Colonic mucosa (tissue), 4 donors: ENCODE data around the gene RPEL1. TPM values are rescaled to one million over a fixed set of nuclear protein-coding genes. Genes with fewer than 3 reads are reported as not detected.

Source experiments
- DNase-seq: peaks from one replicate; pipeline ENCODE4 v3.0.0-alpha.2; 2020
- H3K27ac ChIP-seq: fragments of 200-600 bp; one replicate; pipeline ENCODE4 v1.8.0; 2021
- H3K27me3 ChIP-seq: fragments of 200-600 bp; one replicate; pipeline ENCODE4 v1.8.0; 2021
- H3K36me3 ChIP-seq: fragments of 200-600 bp; one replicate; pipeline ENCODE4 v1.8.0; 2021
- H3K4me1 ChIP-seq: fragments of 200-600 bp; one replicate; pipeline ENCODE4 v1.8.0; 2021; ENCODE audit warnings: mild to moderate bottlenecking
- H3K4me3 ChIP-seq: fragments of 200-600 bp; one replicate; pipeline ENCODE4 v1.8.0; 2021
- H3K9ac ChIP-seq, 2 donors: one replicate each; pipeline ENCODE4 v1.7.0; 2013; ENCODE audit warnings: control low read depth in 2 of 2, low read depth in 2 of 2, low read length in 2 of 2
- H3K9me3 ChIP-seq: fragments of 200-600 bp; one replicate; pipeline ENCODE4 v1.8.0; 2021
- intact Hi-C: fragments of 100-400 bp; cut with DNase I; formaldehyde crosslinking; loops from one replicate; pipeline ENCODE4 v1.14.1; 2022
- total RNA-seq, 2 donors: library from RNA; stranded (reverse); fragmentation: NEBNext Ultra II Directional in 1 of 2; extraction: Animal tissue kit (Norgen Biotek cat#: 25700) in 1 of 2; gene quantifications; one replicate each; pipeline ENCODE4 v1.2.1, GENCODE V29; 2021
- TF ChIP-seq, protein P1 (sequence below): fragments of 200-600 bp; IDR thresholded peaks from one replicate; pipeline ENCODE4 v1.8.0; 2022; ENCODE audit warnings: antibody characterized with exemption, mild to moderate bottlenecking
- donor health status: healthy.
- donor health status: DM: no; HTN: no; CAD: no.
- donor health status: DM: no; HTN: no; CAD: no.

The RPEL1 gene
- total RNA-seq, 2 donors from 2014 or later: not detected

DNA sequence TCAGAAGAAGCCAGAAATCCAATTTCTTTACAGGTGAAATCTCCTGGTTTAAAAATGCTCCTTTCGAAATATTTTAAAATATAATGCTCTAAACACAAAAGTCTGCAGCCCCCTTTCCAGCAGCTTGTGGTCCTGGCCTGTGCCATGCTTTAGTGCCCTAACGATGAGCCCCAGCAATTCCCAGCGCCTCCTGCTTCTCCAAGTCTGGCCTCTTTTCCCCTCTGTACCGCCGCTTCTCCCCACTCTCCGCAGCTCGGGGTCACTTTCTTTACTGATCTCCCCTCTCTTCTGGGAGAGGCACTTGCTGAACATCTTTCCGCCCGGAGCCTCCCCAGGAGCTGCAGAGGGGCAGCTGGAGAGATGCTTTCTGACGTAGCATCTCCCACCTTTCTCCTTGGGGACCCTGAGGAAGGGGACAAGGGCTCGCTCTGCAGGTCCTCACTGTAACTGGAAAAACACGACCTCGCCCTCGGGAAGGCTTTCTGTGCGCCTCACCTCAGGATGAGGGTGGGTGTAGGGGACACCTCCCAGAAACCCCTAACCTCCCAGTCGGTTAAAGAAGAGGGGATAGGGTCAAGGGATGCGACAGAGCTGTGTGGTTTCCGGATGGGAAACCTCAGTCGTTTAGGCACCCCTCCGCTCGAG, 30.7 kb downstream of the RPEL1 start:
- DNase-seq: no peak
- no peak overlapping the region for H3K27ac ChIP-seq
- H3K4me3 ChIP-seq: no peak overlapping the region
- H3K4me1 ChIP-seq: no peaks in the 10 kb centered on the region
- TF ChIP-seq, protein P1, sequence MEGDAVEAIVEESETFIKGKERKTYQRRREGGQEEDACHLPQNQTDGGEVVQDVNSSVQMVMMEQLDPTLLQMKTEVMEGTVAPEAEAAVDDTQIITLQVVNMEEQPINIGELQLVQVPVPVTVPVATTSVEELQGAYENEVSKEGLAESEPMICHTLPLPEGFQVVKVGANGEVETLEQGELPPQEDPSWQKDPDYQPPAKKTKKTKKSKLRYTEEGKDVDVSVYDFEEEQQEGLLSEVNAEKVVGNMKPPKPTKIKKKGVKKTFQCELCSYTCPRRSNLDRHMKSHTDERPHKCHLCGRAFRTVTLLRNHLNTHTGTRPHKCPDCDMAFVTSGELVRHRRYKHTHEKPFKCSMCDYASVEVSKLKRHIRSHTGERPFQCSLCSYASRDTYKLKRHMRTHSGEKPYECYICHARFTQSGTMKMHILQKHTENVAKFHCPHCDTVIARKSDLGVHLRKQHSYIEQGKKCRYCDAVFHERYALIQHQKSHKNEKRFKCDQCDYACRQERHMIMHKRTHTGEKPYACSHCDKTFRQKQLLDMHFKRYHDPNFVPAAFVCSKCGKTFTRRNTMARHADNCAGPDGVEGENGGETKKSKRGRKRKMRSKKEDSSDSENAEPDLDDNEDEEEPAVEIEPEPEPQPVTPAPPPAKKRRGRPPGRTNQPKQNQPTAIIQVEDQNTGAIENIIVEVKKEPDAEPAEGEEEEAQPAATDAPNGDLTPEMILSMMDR: no peak
- H3K27me3 ChIP-seq: peaks cover 45% of the 10 kb centered on the region
- H3K9me3 ChIP-seq: no peaks in the 10 kb centered on the region
- no peaks in the 10 kb centered on the region for H3K36me3 ChIP-seq
- intact Hi-C loops: no loop called here
- no peak overlapping the region for H3K9ac ChIP-seq

DNA sequence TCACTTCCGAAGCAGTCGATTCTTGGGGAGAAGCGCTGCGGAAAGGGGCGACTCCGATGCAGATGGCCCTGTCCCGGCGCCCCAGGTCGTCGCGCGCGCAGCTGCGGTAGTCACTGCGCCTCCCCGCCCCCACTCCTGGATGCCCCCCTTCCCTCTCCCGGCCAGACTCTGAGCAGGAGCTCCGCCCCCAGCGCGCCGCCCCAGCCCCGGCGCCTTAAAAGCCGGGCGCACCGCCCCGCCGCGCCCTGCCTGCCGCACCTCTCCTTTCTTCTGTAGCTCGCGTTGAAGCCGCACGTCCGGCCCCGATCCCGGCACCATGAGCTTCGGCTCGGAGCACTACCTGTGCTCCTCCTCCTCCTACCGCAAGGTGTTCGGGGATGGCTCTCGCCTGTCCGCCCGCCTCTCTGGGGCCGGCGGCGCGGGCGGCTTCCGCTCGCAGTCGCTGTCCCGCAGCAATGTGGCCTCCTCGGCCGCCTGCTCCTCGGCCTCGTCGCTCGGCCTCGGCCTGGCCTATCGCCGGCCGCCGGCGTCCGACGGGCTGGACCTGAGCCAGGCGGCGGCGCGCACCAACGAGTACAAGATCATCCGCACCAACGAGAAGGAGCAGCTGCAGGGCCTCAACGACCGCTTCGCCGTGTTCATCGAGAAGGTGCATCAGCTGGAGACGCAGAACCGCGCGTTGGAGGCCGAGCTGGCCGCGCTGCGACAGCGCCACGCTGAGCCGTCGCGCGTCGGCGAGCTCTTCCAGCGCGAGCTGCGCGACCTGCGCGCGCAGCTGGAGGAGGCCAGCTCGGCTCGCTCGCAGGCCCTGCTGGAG, 31.4 kb downstream of the RPEL1 start, which contains the start of gene INA:
Gene INA (plus strand): TSS at position 243 of the 817 bp plus-strand sequence. CDS start 74 bp downstream, at position 317.
- Histone ChIP-seq H3K27ac (no peak within 1 kb of the TSS), H3K9me3 (no peaks in the 10 kb centered on the region), H3K36me3 (no peaks in the 10 kb centered on the region), H3K9ac (no peak within 1 kb of the TSS), H3K27me3 (peaks cover 49% of the 10 kb centered on the region), H3K4me3 (peak within 1 kb of the TSS; percentile 16), H3K4me1 (no peaks in the 10 kb centered on the region)
- intact Hi-C loops: no loop called here
- no peak for DNase-seq
- TF ChIP-seq, protein P1: no peak

DNA sequence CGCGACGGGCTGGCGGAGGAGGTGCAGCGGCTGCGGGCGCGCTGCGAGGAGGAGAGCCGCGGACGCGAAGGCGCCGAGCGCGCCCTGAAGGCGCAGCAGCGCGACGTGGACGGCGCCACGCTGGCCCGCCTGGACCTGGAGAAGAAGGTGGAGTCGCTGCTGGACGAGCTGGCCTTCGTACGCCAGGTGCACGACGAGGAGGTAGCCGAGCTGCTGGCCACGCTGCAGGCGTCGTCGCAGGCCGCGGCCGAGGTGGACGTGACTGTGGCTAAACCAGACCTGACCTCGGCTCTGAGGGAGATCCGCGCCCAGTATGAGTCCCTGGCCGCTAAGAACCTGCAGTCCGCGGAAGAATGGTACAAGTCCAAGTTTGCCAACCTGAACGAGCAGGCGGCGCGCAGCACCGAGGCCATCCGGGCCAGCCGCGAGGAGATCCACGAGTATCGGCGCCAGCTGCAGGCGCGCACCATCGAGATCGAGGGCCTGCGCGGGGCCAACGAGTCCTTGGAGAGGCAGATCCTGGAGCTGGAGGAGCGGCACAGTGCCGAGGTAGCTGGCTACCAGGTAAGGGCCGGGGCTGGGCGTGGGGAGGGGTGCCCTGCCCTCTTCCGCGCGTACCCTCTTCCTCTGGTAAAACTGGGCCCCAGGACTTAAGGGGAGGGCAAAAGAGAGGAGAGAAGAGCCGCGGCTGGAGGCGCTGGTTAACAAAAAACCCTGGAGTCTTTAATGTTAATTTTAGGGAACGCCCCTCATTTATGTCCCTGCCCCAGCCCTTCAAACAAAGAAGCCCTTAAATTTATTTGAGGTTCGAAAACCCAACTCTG, 32.2 kb downstream of the RPEL1 start:
- Histone ChIP-seq H3K4me1 (no peaks in the 10 kb centered on the region), H3K9me3 (no peaks in the 10 kb centered on the region), H3K36me3 (no peaks in the 10 kb centered on the region), H3K27me3 (peaks cover 49% of the 10 kb centered on the region), H3K4me3 (peak overlapping the region; percentile 16), H3K27ac (no peak overlapping the region), H3K9ac (no peak overlapping the region)
- intact Hi-C loops: no loop called here
- TF ChIP-seq, protein P1: no peak
- no peak for DNase-seq

DNA sequence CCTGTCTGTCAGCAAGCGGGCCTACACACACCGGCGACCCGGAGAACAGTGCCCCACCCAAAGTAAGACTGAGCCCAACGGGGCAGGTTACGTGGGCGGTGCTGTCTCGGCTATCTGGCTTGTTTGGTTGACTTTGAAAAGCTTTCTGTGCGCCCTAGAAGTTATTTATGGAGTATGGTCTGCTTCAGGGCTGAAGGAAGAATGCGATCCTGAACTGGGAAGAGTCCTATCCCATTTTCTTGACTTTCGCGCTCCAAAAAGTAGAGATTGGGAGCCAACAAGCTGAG, 32.8 kb downstream of the RPEL1 start:
- no peak for DNase-seq
- Histone ChIP-seq H3K4me3 (no peak overlapping the region), H3K27me3 (peaks cover 49% of the 10 kb centered on the region), H3K9ac (no peak overlapping the region), H3K4me1 (no peaks in the 10 kb centered on the region), H3K27ac (no peak overlapping the region), H3K9me3 (no peaks in the 10 kb centered on the region), H3K36me3 (no peaks in the 10 kb centered on the region)
- intact Hi-C loops: no loop called here
- TF ChIP-seq, protein P1: no peak

DNA sequence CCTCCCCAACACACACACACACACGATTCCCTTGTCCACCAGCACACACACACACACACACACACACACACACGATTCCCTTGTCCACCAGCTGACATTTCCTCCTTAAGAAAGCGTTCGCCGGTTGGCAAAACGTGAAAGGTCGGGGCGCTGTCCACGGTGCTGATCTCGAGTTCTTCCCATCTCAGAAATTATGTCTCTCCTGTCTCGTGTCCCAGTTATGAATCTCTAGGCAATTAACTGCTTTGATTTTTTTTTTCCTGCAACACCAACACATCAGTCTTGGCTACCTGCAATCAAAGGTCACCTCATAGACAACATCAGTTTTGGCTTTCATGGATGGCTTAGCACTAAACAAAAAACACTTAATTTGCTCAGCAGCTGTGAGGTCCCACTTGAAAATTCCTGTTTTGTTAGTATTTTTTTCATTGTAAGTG, 33.2 kb downstream of the RPEL1 start:
- TF ChIP-seq, protein P1: no peak
- Histone ChIP-seq H3K9me3 (no peaks in the 10 kb centered on the region), H3K27ac (no peak overlapping the region), H3K4me3 (no peak overlapping the region), H3K9ac (no peak overlapping the region), H3K4me1 (no peaks in the 10 kb centered on the region), H3K27me3 (peaks cover 49% of the 10 kb centered on the region), H3K36me3 (no peaks in the 10 kb centered on the region)
- DNase-seq: peak; percentile 51
- intact Hi-C loops: no loop called here
